Stimulated activated CD4-positive, alpha-beta T cell treated with anti-CD3 and anti-CD28 coated beads, TNF-alpha, amount 100 ng/mL, for 24 hours (primary cell): ENCODE measurements around the gene A2M.

Experiments used
- DNase-seq, 3 experiments: peaks; one replicate each; pipeline ENCODE4 v3.0.0-alpha.2; 2020; ENCODE audit warnings: low read depth in 3 of 3

Gene A2M

DNA sequence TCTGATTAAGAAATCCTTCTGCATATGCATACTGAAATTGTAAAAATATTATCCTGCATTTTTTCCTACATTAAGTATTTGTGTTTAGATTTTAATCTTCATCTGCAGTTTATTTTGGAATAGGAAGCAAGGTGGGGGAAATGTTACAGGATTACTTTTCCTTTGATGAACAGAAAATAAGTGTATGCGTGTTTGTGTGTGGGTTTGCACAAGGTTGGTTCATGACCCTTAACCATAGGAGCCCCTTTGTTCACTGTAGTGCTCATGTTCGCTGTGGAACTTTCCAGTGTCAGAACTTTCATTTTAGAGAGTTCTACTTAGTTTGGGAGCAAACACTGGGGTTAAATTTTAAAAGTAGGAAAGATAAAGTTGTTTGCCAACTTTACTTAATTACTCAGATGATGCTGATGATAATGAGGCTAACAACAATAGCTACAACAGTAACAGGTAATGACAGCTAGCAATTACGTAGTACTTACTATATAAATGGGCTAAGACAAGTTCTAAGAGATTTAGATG, 6.4 kb upstream of the A2M start:
- no peak for DNase-seq

DNA sequence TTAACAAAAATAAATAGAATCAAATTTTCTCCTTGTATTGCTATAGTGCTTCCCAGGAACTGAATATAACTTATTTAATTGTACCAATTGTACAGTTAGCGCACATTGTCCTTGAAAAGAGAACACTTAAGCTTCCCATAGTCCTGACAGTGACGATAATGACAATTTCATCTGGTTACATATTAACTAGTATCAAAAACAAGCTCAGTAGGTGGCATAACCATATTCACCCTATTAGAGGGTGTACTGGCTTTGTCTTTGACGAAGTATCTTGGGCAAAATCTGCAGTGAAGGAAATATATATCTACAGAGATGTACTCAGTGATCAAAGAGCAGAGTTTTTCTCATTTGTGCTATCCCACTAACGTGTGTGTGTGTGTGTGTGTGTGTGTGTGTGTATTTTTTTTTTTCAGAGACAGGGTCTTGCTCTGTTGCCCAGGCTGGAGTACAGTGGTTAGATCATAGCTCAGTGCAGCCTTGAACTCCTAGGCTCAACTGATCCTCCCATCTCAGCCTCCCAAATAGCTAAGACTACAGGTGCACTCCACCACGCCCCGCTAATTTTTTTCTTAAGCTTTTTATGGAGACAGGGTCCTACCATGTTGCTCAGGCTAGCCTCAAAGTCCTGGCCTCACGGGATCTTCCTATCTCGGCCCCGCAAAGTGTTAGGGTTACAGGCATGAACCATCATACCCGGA, 4.9 kb upstream of the A2M start:
- DNase-seq, result no peak

DNA sequence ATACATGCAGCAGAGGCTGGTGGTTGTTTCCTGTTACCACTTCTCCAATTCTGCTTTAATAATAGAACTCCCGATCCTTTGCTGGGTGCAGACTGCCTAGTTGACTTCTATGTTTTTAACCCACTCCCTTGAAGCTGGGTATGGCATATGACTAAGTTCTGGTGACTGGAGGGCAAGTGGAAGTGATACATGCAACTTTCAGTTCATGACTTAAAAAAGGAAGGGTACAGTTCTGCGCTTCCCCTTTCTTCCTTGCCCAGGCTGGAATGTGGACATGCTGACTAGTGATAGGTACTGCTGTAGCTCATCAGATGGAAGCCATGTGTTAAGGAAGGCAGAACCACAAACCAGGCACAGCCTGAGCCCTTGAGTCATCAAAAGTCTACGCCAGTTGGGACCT, 2.4 kb upstream of the A2M start:
- DNase-seq, result no peak

DNA sequence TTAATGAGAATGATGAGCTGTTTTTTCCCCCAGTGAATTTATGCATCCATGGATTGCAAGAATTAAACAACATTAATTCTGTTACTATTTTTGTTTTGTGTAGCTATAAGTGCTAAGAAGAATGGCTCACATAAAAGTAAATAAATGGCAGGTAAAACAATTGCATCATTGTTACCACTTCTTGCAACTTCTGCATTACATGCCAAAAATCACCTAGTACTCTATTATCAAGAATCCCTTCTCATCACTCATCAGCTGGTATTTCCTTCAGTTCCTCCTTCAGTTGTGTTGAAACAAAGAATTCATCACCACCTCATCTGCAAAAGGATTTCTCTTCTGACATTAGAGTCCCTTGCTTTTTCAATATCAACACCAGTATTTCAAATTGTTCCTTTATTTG, 773 bp downstream of the A2M start:
- DNase-seq, result no peak

- DNase-seq, result no peak
These were observed 1.8 kb downstream of the A2M start for GRCh38 chr12:9113987-9114309.

DNA sequence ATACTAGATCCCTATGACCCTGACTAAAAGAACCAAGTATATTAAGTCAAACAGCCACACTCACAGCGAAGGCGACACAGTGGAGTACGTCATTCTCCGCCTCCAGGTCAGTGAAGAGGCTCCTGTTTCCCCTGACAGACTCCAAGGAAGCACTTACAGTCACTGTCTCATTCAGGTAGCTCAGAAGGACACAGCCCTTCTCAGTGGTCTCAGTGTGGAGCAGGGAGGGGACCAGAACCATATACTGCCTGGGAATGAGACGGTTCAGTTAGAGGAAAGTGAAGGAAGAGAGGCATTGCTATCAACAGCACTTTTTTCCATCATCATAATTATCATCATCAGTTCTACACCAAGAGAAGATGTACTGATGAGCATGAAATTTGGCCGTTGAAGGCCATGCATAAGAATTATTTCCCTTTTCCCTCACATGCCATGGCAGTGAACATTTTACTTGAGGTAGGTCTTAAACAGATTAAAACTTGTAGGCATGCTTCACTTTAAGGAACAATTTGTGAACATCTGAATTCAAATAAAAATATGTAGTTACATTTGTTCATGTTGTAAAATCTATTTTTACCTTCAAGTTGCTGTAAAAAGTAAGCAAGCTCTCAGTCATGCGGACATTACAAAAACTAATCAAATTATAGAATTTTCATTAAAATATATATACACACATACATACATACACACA, 2.3 kb downstream of the A2M start:
- DNase-seq, result no peak

GRCh38 chr12:9112076-9112853, 3.5 kb downstream of the A2M start:
- no peak for DNase-seq

GRCh38 chr12:9111525-9111924, 4.2 kb downstream of the A2M start:
- no peak for DNase-seq

DNA sequence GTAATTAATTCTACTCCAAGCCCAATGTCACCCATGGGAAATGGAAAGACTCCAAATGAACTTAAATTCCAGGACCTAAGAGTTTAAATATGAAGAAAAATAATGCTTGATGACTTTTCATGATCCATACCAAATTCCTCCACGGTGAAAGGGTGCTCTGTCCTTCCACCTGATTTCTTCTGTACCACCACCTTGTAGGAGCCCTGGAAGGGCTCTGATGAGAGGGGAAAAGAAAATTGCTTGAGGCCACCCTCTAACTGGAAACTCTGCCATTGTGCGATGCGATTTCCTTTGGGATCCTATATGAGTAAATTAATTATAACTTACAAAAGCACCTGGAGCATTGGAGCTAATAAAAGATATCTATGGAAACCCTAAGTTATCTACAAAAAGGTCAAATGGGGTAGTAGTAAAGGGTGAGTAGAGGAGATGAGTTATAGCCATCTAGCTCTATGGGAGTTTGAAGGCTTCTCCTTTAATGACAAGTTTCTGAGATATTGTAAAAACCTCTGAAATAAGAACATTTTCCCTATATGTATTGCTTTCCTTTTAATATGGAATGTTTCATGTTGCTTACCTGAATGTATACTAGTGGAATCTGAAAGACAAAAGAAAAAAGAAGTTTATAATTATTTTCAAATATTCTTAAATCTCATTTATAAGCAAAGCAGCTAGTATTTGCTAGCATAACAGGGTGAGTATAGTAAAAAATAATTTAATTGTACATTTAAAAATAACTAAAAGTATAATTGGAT, 5.8 kb downstream of the A2M start:
- DNase-seq, result no peak

DNA sequence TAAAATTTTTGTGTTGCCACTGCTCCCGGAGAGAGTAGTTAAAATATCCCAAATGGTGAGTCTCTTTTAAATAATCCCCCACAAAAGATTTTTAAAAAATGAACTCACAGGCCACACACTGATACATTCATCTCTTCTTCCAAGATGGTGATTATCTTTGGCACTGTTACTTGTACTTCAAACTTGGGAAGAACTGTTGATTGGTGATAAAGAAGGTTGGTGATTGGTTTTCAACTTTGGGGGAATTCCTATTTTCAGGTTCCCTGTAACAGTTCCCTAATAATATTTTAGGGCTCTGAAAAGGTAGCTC, 6.6 kb downstream of the A2M start:
- no peak for DNase-seq

DNA sequence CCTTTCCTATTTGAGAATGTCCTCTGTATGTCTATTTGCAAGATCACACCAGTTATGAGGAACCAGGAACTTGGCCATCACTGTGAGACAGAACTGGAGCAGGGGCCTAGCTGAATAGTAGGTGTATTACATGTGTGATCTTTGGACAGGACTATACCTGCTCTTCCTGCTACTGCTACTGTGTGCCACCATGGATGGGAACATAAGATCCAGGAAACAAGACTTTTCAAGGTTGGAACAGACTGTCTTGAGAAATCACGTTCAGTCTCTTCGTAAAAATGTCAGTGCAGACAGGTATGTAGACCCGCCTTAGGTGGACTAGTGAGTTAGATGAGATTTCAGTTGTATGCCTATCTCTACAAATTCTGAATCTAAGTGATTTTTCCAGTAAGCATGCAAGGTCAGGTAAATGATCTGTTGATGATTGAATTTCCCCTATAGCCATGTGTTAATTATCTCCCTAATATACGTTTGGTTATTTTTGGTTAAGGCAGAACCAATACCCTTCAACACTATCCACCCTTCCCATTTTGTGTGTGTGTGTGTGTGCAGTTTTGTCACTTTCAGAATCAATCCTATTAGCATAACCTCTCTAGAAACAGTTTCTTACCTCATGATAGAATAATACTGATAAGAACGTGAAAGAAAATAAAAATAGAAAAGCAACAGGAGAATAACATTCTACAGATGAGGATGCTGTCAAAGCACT, 7.1 kb downstream of the A2M start:
- no peak for DNase-seq

GRCh38 chr12:9107542-9107873, 8.2 kb downstream of the A2M start:
- no peak for DNase-seq

DNA sequence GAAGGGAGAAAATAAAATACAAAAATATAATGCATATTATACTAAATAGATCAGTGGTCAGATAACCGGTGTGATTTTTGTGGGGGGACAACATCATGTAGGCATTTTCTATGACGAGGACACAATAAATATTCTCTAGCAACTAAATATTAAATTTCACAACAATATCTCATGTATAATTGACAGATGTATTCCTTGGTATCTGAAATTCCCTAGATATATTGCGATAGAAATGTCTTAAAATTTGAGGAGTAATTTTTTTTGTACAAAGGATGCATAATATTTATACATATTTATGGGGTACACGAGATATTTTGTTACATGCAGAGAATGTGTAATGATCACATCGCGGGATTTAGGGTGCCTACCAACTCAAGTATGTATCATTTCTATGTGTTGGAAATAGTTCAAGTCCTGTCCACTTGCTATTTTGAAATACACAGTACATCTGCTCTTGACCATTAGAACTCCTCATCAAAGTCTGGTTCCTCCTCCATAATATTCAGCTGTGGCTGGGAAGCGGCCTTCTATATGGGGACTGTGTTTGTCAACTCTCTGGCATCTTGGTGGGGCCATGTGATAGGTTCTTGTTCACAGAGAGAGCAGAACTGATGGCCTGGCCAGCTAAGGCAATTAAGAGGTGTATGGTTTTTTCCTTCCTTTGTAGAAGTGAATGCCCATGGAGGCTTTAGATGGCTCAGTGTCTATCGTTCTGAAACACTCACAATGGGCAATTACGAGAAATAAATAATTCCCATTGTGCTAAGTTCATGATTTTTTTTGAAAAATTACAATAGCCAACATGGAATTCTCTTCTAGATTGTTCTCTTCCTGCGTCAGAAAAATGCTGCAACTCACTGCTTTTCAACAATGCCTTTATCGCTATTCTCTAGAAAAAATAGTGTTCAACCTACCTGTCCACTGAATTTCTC, 8.8 kb downstream of the A2M start:
- no peak for DNase-seq

GRCh38 chr12:9106067-9106466, 9.7 kb downstream of the A2M start:
- no peak for DNase-seq

- DNase-seq, result no peak
These were observed 10.8 kb downstream of the A2M start for GRCh38 chr12:9104767-9105423.

GRCh38 chr12:9104087-9104486, 11.6 kb downstream of the A2M start:
- no peak for DNase-seq

DNA sequence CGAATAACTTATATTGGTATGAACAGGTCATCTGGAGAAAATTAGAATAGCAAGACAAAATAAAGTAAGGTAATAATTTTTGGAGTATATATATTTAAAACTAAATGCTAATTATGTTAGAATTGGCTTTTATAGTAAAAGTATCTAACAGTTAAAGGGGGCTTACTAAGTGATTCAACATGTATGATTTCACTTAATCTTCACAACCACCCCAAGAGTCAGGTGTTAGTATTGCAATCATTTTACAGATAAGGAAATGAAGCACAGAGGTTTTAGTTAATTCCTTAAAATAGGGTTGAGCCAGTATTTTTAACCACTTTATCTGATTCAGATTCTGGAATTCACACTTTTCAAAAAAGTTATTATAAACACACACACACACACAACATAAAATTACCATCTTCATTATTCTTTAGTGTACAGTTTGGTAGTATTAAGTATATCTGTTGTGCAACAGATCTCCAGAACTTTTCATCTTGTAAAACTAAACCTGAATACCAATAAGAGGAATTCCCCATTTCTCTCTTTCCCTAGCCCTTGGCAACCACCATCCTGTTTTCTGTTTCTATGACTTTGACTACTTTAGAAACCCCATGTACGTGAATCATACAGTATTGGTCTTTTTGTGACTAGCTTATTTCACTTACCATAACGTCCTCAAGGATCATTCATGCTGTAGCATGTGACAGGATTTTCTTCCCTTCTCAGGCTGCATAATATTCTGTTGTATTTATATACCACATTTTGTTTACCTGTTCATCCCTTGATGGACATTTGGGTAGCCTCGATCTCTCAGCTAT, 12.5 kb downstream of the A2M start:
- no peak for DNase-seq

- no peak for DNase-seq
These were observed 14.6 kb downstream of the A2M start for GRCh38 chr12:9101018-9101687.
